SK-MEL-5 (cell line): ENCODE results near the gene EBF4. TPM values are rescaled to one million over a fixed set of nuclear protein-coding genes. Genes with fewer than 3 reads are reported as not detected.
A peak's percentile ranks its signal among the peaks of the same experiment; 100 is the strongest.

Source experiments
- DNase-seq: peaks from one replicate; pipeline ENCODE4 v3.0.0-alpha.2; 2016; ENCODE audit warnings: low read depth, low spot score
- in situ Hi-C: cut with HindIII; loops from 2 replicates; pipeline ENCODE4 v1.10.0; 2016; ENCODE audit warnings: low sequenced_read_pairs, high pct_unique_total_duplicates, low pct_unique_long_range_greater_than_20kb
- total RNA-seq: library from RNA; depleted of rRNA; stranded (reverse); fragments of >200 nt; shearing (Covaris generic); gene quantifications from 2 replicates; pipeline ENCODE4 v1.2.3, GENCODE V29; 2014

The EBF4 gene
- total RNA-seq, 1 experiment from 2014 or later = 0.50 TPM

DNA sequence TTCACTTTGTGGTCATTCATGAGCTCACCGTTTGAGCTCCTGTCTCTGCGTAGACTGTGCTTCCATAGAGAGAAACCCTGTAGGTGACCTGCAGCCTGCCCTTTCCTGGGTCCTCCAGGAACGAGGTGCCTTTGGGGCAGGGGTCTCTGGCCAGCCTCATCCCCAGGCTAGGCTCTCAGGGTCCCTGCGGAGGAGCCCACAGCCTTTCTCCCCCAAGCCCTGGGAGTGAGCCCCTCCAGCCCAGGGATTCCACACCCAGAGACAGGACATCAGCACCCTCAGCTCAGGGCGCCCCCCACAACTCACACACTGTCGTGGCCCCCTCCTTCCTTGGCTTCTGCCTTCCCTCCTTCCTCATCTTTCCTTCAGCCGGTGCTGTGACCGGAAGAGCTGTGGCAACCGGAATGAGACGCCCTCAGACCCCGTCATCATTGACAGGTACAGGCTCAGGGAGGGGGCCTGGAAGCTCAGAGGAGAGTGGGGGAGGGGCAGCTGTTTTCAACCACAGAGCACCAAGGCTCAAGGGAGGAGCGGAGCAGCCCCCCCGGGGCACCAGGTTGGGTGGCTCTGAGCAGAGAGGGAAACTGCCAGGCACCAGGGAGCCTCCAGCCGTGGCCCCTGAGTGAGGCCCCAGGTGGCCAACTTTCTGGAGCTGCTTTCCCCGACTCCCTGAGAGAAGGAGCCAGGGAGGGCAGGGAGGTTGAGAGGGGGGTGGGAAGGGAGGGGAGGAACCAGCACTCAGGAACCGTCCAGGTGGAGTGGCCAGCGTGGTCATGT, 16.8 kb downstream of the EBF4 start:
- in situ Hi-C loops = no loop called here
- DNase-seq = no peak

DNA sequence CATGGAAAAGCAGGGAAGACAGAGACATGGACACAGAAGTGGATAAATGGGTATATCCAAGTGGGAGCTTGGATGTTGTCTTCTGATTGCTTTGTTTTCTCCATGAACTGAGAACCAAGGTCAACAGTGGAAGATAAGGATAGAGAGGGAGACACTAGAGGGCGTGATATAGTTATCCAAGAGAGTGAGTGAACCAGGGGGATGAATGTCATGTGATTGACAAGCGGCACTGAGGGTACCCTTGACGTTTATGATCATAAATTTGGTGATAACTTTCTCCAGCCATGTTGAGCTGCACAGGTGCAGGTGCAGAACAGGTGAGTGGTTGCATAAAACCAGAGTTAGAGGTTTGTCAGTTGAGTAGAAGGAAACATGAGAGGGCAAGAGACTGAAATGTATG, 20.7 kb downstream of the EBF4 start:
- in situ Hi-C loops = no loop called here
- DNase-seq = peak; percentile 67

- DNase-seq = no peak
- in situ Hi-C loops = no loop called here
These were observed 36.7 kb downstream of the EBF4 start for GRCh38 chr20:2729251-2729713.

DNA sequence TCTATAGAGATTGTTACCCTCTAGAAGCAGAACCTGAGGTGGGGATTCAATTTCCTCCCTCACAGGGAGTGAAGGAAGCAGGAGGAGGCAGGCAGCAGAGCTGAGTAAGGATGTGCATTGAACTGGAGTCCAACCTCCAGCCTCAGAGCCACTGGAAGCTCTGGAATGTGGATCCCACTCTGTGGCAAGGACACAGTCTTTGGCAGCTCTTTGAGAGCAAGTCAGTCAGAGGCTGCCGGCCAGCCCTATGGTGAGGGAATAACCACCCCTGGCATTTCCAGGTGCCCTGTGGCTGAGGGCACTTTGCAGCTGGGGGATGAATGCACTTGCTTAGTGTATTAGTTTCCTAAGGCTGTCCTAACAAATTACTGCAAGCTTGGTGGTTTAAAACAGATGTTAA, 37.2 kb downstream of the EBF4 start:
- no peak for DNase-seq
- in situ Hi-C loops = no loop called here

GRCh38 chr20:2734899-2735298, 42.3 kb downstream of the EBF4 start:
- in situ Hi-C loops = no loop called here
- DNase-seq = no peak

DNA sequence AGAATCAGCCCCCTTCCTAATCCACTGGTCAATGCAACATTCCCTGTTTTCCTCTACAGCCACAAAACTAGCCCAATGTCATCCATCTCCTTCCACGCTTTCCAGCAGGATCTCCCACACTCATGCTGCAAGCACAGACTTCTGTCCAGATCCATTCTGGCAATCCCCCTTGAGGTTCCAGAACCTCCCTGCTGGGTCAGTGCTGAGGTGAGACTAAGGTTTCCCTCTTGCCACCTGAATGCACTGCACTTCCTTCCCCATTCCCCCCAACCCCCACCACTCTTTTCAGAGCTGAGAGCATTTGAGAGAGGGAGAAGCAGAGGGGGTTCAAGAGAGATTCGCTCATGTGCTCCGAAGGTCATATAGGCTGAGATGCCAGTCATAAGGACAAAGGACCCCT, 43.9 kb downstream of the EBF4 start:
- DNase-seq = no peak
- in situ Hi-C loops = no loop called here

DNA sequence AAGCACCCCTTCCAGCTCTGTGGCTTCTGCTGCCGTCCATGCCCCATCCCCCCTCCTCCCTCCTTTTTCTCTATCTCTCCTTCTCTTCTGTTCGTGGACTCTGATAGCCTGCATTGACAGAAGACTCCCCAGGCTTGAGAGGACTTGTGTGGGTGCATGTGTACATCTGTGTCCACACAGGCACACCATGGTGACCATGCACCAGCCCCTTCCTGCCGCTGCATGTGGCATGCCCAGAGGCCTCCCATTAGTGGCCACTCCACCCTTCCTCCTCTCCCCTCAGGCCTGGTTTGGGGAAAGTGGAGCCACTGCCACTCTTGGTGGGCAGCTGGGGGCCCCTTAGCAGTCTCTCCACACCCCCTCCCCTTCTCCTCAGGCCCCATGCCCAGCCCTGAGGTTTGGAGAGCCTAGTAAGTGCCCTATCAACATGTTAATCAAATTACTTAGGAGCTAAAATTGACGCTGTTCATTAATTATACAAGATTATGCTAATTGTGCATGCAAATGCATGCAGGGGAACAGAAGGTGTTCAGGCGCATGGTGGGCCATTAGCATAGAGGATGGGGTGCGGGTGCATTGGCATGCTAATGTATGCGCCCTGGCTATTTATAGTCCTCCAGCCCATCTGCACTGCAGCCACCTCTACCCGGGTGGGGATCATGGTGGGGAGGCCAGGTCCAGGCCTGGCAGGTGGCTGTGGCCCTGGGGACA, 45.9 kb downstream of the EBF4 start:
- no peak for DNase-seq

DNA sequence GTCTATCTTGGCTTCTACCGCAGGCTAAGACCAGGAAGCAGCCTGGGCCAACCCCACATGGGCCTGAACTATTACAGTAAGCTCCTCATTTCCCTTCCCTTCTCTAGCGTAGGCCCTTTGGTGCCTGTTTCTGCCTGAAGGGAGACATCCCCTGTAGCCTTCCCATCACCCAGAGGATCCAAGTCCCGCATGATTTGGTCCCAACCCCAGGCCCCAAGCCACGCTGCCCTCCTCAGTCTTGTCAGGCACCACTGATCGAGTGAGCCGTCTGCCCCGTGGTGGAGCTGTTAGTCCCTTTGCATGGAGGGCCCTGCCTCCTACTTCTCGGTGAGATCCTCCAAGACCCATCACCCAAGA, 46.4 kb downstream of the EBF4 start:
- in situ Hi-C loops = no loop called here
- DNase-seq = no peak

More for the DNA sequence above, 45.9 kb downstream of the EBF4 start:
- in situ Hi-C loops = no loop called here

DNA sequence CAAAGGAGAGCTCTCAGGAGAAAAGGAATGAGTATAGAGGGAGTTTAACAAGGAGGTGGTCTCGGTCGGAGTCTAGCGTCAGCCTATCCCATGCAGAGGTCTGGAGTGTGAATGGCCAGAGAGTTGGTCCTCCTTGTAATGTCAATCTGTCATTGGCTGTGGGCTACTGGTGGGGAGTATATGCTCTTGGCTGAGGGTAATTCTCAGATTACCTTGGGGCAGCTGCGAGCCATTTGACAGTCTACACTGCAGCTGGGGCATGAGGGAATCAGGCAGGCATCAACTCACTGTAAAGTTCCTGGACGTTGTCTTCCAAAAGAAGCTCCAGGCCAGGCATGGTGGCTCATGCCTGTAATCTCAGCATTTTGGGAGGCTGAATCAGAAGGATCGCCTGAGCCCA, 48.1 kb downstream of the EBF4 start:
- in situ Hi-C loops = no loop called here
- no peak for DNase-seq

DNA sequence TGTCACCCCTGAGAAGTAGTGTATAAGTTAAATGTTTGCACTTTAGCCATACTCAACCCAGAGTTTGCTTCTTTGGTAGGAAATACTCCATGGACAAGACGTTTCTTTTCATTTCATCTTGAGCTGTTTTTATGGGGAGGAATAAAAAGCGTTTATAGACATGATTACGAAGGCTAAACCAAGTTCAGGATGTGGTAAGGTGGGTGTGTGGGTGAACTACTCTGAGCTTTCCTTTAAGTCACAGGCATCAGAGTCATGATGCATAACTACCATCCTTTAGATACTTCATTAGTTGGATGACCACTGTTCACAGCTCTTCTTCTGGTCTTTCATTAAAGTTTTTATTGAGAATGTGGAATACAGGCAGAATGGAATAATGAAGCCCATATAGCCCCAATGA, 48.9 kb downstream of the EBF4 start:
- in situ Hi-C loops = no loop called here
- DNase-seq = no peak

GRCh38 chr20:2741881-2742280, 49.3 kb downstream of the EBF4 start:
- in situ Hi-C loops = no loop called here
- no peak for DNase-seq

- no peak for DNase-seq
- in situ Hi-C loops = no loop called here
These were observed 49.9 kb downstream of the EBF4 start for GRCh38 chr20:2742431-2742830.

DNA sequence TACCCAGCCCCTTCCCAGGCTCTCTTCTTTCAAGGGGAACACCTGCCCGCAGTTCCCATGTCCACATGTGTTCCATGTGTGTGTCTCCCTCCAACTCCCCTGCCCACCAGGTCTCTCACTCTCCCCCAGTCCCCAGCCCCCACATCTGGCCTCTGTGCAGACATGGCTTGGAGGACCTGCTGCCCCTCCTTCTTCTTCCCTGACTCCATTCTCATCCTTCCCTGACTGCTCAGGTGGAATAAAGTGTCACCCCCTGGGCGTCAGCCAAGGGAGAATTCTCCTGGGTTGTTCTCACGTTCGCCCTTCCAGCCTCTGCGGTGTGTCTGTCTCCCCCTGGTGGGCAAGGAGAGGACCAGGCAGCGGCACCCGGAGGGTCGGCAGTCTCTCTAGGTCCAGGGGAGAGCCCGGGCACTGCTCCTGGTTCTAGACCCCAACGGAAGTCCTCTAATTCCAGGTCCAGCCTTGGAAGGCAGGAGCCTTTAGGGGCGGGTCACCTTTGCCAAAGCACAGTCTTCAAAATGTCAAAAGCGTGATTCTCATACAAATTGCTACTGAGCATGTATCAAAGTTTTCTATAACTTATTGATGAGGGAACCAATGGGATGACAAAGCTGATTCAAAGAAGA, 50.5 kb downstream of the EBF4 start:
- in situ Hi-C loops = no loop called here
- DNase-seq = peak; percentile 82

- in situ Hi-C loops = no loop called here
- DNase-seq = no peak
These were observed 52.7 kb downstream of the EBF4 start for GRCh38 chr20:2745060-2745910.

GRCh38 chr20:2745936-2746635, 53.5 kb downstream of the EBF4 start:
- DNase-seq = no peak
- in situ Hi-C loops = no loop called here

GRCh38 chr20:2746636-2747265, 54.2 kb downstream of the EBF4 start:
- in situ Hi-C loops = no loop called here
- no peak for DNase-seq

GRCh38 chr20:2747676-2748235, 55.2 kb downstream of the EBF4 start:
- in situ Hi-C loops = no loop called here
- DNase-seq = no peak
